Upper lobe of left lung (tissue), 6 donors: ENCODE measurements around the gene SEMA3D. TPM values are rescaled to one million over a fixed set of nuclear protein-coding genes. Genes with fewer than 3 reads are reported as not detected.

Experiments
- ATAC-seq, 2 donors: fragments of 200-7000 bp; cut with Tn5 transposase; one replicate each; pipeline ENCODE4 v1.9.1; 2022; ENCODE audit warnings: mild to moderate bottlenecking in 2 of 2, moderate library complexity in 2 of 2; ENCODE audit not compliant: low FRiP score in 2 of 2
- DNase-seq, 2 donors: peaks; one replicate each; pipeline ENCODE4 v3.0.0-alpha.2; 2019 to 2020
- H3K27ac ChIP-seq, 4 donors: fragments of 200-600 bp; sonication (generic); one replicate each; pipeline ENCODE4 v1.5.1; 2016 to 2019
- H3K27me3 ChIP-seq, 4 donors: fragments of 200-600 bp; sonication (generic); one replicate each; pipeline ENCODE4 v1.5.1; 2017 to 2019
- H3K36me3 ChIP-seq, 4 donors: fragments of 200-600 bp; sonication (generic); one replicate each; pipeline ENCODE4 v1.5.1; 2016 to 2019
- H3K4me1 ChIP-seq, 4 donors: fragments of 200-600 bp; sonication (generic); one replicate each; pipeline ENCODE4 v1.5.1; 2018 to 2019
- H3K4me3 ChIP-seq, 4 donors: fragments of 200-600 bp; sonication (generic); one replicate each; pipeline ENCODE4 v1.5.1; 2017 to 2019; ENCODE audit warnings: mild to moderate bottlenecking in 2 of 4, moderate library complexity in 1 of 4
- H3K9me3 ChIP-seq, 4 donors: fragments of 200-600 bp; sonication (generic); one replicate each; pipeline ENCODE4 v1.5.1; 2018 to 2019
- EP300 ChIP-seq, 4 donors: sonication (generic); formaldehyde crosslinking; IDR thresholded peaks; one replicate each; pipeline ENCODE4 v1.5.1; 2017; ENCODE audit warnings: antibody characterized with exemption in 4 of 4, control low read depth in 2 of 4
- POLR2A ChIP-seq, 4 donors: fragments of 450-650 bp; IDR thresholded peaks; one replicate each; pipeline ENCODE4 v1.5.1; 2016 to 2017; ENCODE audit warnings: antibody characterized with exemption in 4 of 4, mild to moderate bottlenecking in 2 of 4
- POLR2AphosphoS5 ChIP-seq, 2 donors: sonication (generic); formaldehyde crosslinking; IDR thresholded peaks; one replicate each; pipeline ENCODE4 v1.5.1; 2017; ENCODE audit warnings: antibody characterized with exemption in 2 of 2
- WGBS, 2 donors: methylation state at CpG; one replicate each; pipeline ENCODE4 v1.1.5; 2017 to 2018; 5-methylcytosine and 5-hydroxymethylcytosine counted together
- total RNA-seq, 6 donors: library from RNA; depleted of rRNA in 4 of 6; stranded (reverse); fragments of >200 nt in 4 of 6; gene quantifications; one replicate each; pipeline versions ENCODE4 v1.1.0 to v1.2.1, GENCODE V29; 2016 to 2021
- TF ChIP-seq, protein P1 (sequence below), 6 experiments: fragments of 450-650 bp in 4 of 6; fragments of 200-600 bp in 2 of 6; sonication (generic) in 2 of 6; IDR thresholded peaks; one replicate each; pipeline ENCODE4 v1.5.1; 2016 to 2019; ENCODE audit warnings: antibody characterized with exemption in 6 of 6
- donor health status: DM: no; HTN: no; CAD: no; lungs with moderate emphysema.
- donor health status: DM: no; HTN: yes; CAD: no; lungs with severe emphysema.

Gene SEMA3D
- total RNA-seq, 6 donors from 2014 or later: 1.7 to 8.1 (median 3.5) TPM

DNA sequence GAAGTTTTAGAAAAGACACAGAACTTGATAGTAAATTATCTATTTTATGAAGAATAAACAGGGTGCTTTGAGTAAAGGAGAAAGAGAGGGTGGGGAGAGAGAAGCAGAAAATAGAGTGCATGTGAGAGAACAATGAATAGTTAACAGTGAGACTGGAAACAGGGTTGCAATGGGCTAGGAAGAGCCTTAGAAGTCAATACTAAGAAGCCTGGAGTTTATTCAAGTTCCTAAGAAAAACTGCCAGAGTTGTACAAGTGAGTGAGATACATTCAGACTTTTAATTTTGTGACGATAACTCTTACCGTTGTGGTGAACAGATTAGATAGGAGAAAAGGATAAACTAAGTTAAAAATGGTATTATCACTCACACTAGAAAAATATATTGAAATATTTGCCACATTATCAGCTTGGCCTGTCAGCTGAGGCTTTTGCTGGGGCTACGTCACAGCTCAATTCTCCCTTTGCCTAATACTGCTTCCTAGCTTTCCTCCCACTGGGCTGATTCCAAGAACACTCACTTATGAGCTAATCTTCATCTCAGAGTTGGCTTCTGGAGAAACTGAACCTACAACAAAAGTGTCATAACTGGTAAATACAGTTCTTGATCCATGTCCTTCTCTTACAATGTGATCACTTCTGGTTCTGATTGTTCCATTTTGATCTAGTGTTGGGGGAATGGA, 92.7 kb downstream of the SEMA3D start:
- Histone ChIP-seq H3K27ac (no peak overlapping the region), H3K4me1 (no peaks in the 10 kb centered on the region), H3K9me3 (no peaks in the 10 kb centered on the region), H3K36me3 (no peaks in the 10 kb centered on the region), H3K4me3 (no peak overlapping the region), H3K27me3 (no peaks in the 10 kb centered on the region)
- 67 to 71% methylated on average over 3 of the region's 3 CpGs for WGBS, 2 donors
- ATAC-seq (peak in 1 of 2 donors; percentile 91), DNase-seq (no peak)
- no peak for TF ChIP-seq POLR2A (IDR thresholded peaks at IDR 0.05)
- TF ChIP-seq POLR2AphosphoS5 (IDR thresholded peaks at IDR 0.05): no peak
- TF ChIP-seq, protein P1, sequence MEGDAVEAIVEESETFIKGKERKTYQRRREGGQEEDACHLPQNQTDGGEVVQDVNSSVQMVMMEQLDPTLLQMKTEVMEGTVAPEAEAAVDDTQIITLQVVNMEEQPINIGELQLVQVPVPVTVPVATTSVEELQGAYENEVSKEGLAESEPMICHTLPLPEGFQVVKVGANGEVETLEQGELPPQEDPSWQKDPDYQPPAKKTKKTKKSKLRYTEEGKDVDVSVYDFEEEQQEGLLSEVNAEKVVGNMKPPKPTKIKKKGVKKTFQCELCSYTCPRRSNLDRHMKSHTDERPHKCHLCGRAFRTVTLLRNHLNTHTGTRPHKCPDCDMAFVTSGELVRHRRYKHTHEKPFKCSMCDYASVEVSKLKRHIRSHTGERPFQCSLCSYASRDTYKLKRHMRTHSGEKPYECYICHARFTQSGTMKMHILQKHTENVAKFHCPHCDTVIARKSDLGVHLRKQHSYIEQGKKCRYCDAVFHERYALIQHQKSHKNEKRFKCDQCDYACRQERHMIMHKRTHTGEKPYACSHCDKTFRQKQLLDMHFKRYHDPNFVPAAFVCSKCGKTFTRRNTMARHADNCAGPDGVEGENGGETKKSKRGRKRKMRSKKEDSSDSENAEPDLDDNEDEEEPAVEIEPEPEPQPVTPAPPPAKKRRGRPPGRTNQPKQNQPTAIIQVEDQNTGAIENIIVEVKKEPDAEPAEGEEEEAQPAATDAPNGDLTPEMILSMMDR (IDR thresholded peaks at IDR 0.05): no peak
- TF ChIP-seq EP300 (IDR thresholded peaks at IDR 0.05): no peak

DNA sequence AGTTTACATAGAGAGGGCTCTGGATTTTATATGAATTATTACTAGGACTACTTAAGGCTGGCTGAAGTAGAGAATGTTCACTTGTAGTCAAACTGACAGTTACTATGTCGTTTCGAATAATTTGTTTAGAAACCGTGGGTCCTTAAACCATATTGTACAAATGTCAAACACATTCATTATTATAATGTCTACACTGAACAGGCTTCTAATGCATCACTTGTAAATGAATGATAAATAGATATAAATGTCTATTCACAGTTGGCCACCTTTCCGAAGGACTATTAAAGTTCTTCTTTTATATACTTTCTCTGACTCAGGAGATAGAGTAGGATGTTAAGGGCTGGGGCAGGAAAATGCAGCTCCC, 95.3 kb downstream of the SEMA3D start:
- no peak overlapping the region for H3K27ac ChIP-seq
- TF ChIP-seq POLR2A (IDR thresholded peaks at IDR 0.05) (no peak), EP300 (IDR thresholded peaks at IDR 0.05) (no peak), POLR2AphosphoS5 (IDR thresholded peaks at IDR 0.05) (no peak)
- TF ChIP-seq, protein P1 (IDR thresholded peaks at IDR 0.05): no peak
- no peaks in the 10 kb centered on the region for H3K27me3 ChIP-seq
- H3K4me1 ChIP-seq: no peaks in the 10 kb centered on the region
- H3K4me3 ChIP-seq: no peak overlapping the region
- no peaks in the 10 kb centered on the region for H3K36me3 ChIP-seq
- DNase-seq (no peak), ATAC-seq (no peak)
- no peaks in the 10 kb centered on the region for H3K9me3 ChIP-seq
- 89 to 91% methylated on average over 4 of the region's 4 CpGs for WGBS, 2 donors

DNA sequence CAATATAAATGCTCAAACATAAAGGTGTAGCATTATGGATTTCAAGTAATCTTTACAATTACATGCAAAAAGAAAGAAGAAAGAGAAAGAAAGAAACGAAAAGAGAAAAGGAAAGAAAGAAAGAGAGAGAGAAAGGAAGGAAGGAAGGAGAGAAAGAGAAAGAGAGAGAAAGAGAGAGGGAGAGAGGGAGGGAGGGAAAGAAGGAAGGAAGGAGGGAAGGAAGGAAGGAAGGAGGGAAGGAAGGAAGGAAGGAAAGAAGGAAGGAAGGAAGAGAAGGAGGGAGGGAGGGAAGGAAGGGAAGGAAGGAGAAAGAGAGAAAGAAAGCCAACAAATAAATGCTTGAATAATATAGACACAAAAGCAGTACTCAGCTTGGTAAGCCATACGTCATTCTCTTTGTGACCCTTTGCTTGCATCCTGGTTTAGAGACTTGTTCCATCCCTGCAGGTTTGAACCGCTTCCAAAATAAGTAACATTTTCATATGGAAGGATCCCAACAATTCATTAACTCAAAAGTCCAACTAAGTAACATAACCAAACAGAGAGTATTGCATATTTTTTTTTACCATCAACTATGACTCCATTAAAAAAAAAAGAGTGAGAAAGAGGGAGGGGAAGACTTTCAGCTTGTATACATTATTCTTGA, 95.8 kb downstream of the SEMA3D start:
- whole genome bisulfite sequencing, 2 donors: 69 to 80% methylated on average over 3 of the region's 3 CpGs
- H3K4me1 ChIP-seq: no peaks in the 10 kb centered on the region
- ATAC-seq: no peak

DNA sequence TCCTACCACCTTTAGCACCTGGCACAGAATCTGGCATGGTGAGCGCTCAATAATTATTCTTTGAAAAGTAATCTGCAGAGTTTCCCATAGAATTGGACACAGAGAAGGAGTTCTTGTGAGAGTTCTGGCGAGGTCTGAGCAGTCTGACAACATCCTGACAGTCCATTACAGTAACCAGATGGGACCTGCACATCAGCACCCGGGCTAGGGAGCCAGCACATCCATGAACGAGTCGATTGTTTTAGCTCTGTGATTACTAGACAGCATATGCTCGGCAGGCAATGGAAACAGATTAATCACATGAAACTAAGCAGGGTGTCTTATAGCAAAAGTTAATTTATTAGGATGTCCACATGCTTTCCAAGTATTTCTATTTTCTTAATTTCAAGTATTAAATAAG, 96.7 kb downstream of the SEMA3D start:
- DNase-seq: no peak
- Histone ChIP-seq H3K4me1 (no peaks in the 10 kb centered on the region), H3K36me3 (no peaks in the 10 kb centered on the region), H3K27ac (no peak overlapping the region), H3K9me3 (no peaks in the 10 kb centered on the region), H3K27me3 (no peaks in the 10 kb centered on the region), H3K4me3 (no peak overlapping the region)
- no peak for ATAC-seq
- WGBS, 2 donors: 62 to 65% methylated on average over 6 of the region's 6 CpGs
- TF ChIP-seq POLR2A (IDR thresholded peaks at IDR 0.05) (no peak), EP300 (IDR thresholded peaks at IDR 0.05) (no peak), POLR2AphosphoS5 (IDR thresholded peaks at IDR 0.05) (no peak)
- TF ChIP-seq, protein P1 (IDR thresholded peaks at IDR 0.05): no peak

More for the DNA sequence above, 95.8 kb downstream of the SEMA3D start:
- Histone ChIP-seq H3K36me3 (no peaks in the 10 kb centered on the region), H3K4me3 (no peak overlapping the region), H3K27ac (no peak overlapping the region), H3K27me3 (no peaks in the 10 kb centered on the region), H3K9me3 (no peaks in the 10 kb centered on the region)
- no peak for TF ChIP-seq POLR2A (IDR thresholded peaks at IDR 0.05)
- TF ChIP-seq, protein P1 (IDR thresholded peaks at IDR 0.05): no peak
- no peak for TF ChIP-seq EP300 (IDR thresholded peaks at IDR 0.05)
- TF ChIP-seq POLR2AphosphoS5 (IDR thresholded peaks at IDR 0.05): no peak
- no peak for DNase-seq
